NK-92 treated with Interleukin-12 subunit alpha and Interleukin-12 subunit beta, amount 100 ng/mL, for 24 hours (cell line): ENCODE measurements around the gene SEMA3B.
A peak's percentile ranks its signal among the peaks of the same experiment; 100 is the strongest.
"Not testable (repeated sequence)": the region's sequence is repeated elsewhere in the genome, so short reads cannot be mapped to it uniquely, and the experiment has no call there.

Source experiments
- DNase-seq: peaks from one replicate; lab custom pipeline; 2025; lab: John Stamatoyannopoulos, UW

Gene SEMA3B

GRCh38 chr3:50272911-50273688, 4.2 kb downstream of the SEMA3B start:
- peak; percentile 63 for DNase-seq

GRCh38 chr3:50273689-50274065, 4.7 kb downstream of the SEMA3B start:
- DNase-seq: no peak

- no peak for DNase-seq
Measured at GRCh38 chr3:50274371-50275104, 5.6 kb downstream of the SEMA3B start.

- DNase-seq: no peak
Measured at GRCh38 chr3:50275141-50275995, 6.4 kb downstream of the SEMA3B start.

- DNase-seq: no peak
Measured at GRCh38 chr3:50275996-50276761, 7.2 kb downstream of the SEMA3B start.

- no peak for DNase-seq
Measured at GRCh38 chr3:50276762-50277101, 7.8 kb downstream of the SEMA3B start.

- DNase-seq: no peak
Measured at GRCh38 chr3:50278123-50278879, 9.4 kb downstream of the SEMA3B start.

- no peak for DNase-seq
Measured at GRCh38 chr3:50278880-50279224, 9.9 kb downstream of the SEMA3B start, which contains the start of gene LSMEM2. Gene LSMEM2, plus strand, starts transcription at chr3:50279087. Its CDS starts 27 bp downstream, at chr3:50279114.

- no peak for DNase-seq
Measured at GRCh38 chr3:50279255-50280016, 10.5 kb downstream of the SEMA3B start.

- not testable (repeated sequence) for DNase-seq
Measured at GRCh38 chr3:50284121-50284520, 15.2 kb downstream of the SEMA3B start.

GRCh38 chr3:50286322-50287227, 17.6 kb downstream of the SEMA3B start:
- DNase-seq: no peak

GRCh38 chr3:50287262-50287661, 18.3 kb downstream of the SEMA3B start:
- no peak for DNase-seq

- DNase-seq: no peak
Measured at GRCh38 chr3:50288387-50289007, 19.6 kb downstream of the SEMA3B start.

- no peak for DNase-seq
Measured at GRCh38 chr3:50289130-50289529, 20.2 kb downstream of the SEMA3B start.

- no peak for DNase-seq
Measured at GRCh38 chr3:50290161-50290641, 21.3 kb downstream of the SEMA3B start.

- DNase-seq: peak; percentile 90
Measured at GRCh38 chr3:50292159-50293078, 23.5 kb downstream of the SEMA3B start, which contains the start of gene IFRD2. Gene IFRD2, minus strand, starts transcription at chr3:50292429. Its CDS starts 155 bp downstream, at chr3:50292274.

- DNase-seq: no peak
Measured at GRCh38 chr3:50293079-50293801, 24.3 kb downstream of the SEMA3B start.
